SK-N-SH treated with all-trans-retinoic acid at 6 μM for 48 hours (cell line): ENCODE data around the gene THNSL1.

Experiments used
- ATAC-seq: fragments of 200-7000 bp; cut with Tn5 transposase; 3 replicates; pipeline ENCODE4 v1.9.1; 2020; ENCODE audit warnings: mild to moderate bottlenecking, moderate library complexity
- ARNTL ChIP-seq: fragments of 450-650 bp; formaldehyde crosslinking; IDR thresholded peaks from 2 replicates; pipeline ENCODE4 v1.5.0; 2020; ENCODE audit warnings: low read depth, mild to moderate bottlenecking, moderate library complexity, borderline replicate concordance
- CREB5 ChIP-seq: fragments of 250-450 bp; sonication (Bioruptor Pico); IDR thresholded peaks from 2 replicates; pipeline ENCODE4 v1.5.1; 2020; ENCODE audit warnings: low read depth, mild to moderate bottlenecking, moderate library complexity
- CSDC2 ChIP-seq: fragments of 250-450 bp; sonication (Bioruptor Pico); IDR thresholded peaks from 2 replicates; pipeline ENCODE4 v1.5.0; 2020; ENCODE audit warnings: mild to moderate bottlenecking, moderate library complexity
- CSRNP3 ChIP-seq: fragments of 250-450 bp; sonication (Bioruptor Pico); IDR thresholded peaks from 2 replicates; pipeline ENCODE4 v1.5.1; 2021; ENCODE audit warnings: mild to moderate bottlenecking, moderate library complexity
- ESRRG ChIP-seq: fragments of 250-450 bp; sonication (Bioruptor Pico); IDR thresholded peaks from 2 replicates; pipeline ENCODE4 v1.6.1; 2021; ENCODE audit warnings: mild to moderate bottlenecking
- ISL1 ChIP-seq: fragments of 250-450 bp; sonication (Bioruptor Pico); IDR thresholded peaks from 2 replicates; pipeline ENCODE4 v2.1.2; 2022; ENCODE audit warnings: mild to moderate bottlenecking, moderate library complexity
- OSR1 ChIP-seq: fragments of 250-450 bp; sonication (Bioruptor Pico); IDR thresholded peaks from 2 replicates; pipeline ENCODE4 v1.8.0; 2022; ENCODE audit warnings: moderate library complexity, mild to moderate bottlenecking, inconsistent platforms
- PATZ1 ChIP-seq: fragments of 250-450 bp; sonication (Bioruptor Pico); IDR thresholded peaks from 2 replicates; pipeline ENCODE4 v1.8.0; 2020; ENCODE audit warnings: mild to moderate bottlenecking, moderate library complexity, borderline replicate concordance
- POU6F1 ChIP-seq: fragments of 250-450 bp; sonication (Bioruptor Pico); IDR thresholded peaks from 2 replicates; pipeline ENCODE4 v1.8.0; 2021; ENCODE audit warnings: low read depth, mild to moderate bottlenecking, moderate library complexity, borderline replicate concordance
- PPARA ChIP-seq: fragments of 250-450 bp; sonication (Bioruptor Pico); IDR thresholded peaks from 2 replicates; pipeline ENCODE4 v1.5.0; 2020; ENCODE audit warnings: mild to moderate bottlenecking, borderline replicate concordance
- RARB ChIP-seq: fragments of 250-450 bp; sonication (Bioruptor Pico); IDR thresholded peaks from 2 replicates; pipeline ENCODE4 v1.8.0; 2021; ENCODE audit warnings: mild to moderate bottlenecking, moderate library complexity
- SNAI2 ChIP-seq: fragments of 250-450 bp; sonication (Bioruptor Pico); IDR thresholded peaks from 2 replicates; pipeline ENCODE4 v1.5.0; 2020; ENCODE audit warnings: mild to moderate bottlenecking, moderate library complexity
- TCF4 ChIP-seq: fragments of 250-450 bp; sonication (Bioruptor Pico); IDR thresholded peaks from 2 replicates; pipeline ENCODE4 v1.8.0; 2021; ENCODE audit warnings: mild to moderate bottlenecking, moderate library complexity, borderline replicate concordance
- TOX ChIP-seq: fragments of 250-450 bp; sonication (Bioruptor Pico); IDR thresholded peaks from 2 replicates; pipeline ENCODE4 v1.8.0; 2021; ENCODE audit warnings: mild to moderate bottlenecking, moderate library complexity, borderline replicate concordance
- TSHZ2 ChIP-seq: fragments of 250-450 bp; sonication (Bioruptor Pico); IDR thresholded peaks from 2 replicates; pipeline ENCODE4 v1.5.0; 2020; ENCODE audit warnings: mild to moderate bottlenecking, moderate library complexity
- ZC3H10 ChIP-seq: fragments of 250-450 bp; sonication (Bioruptor Pico); IDR thresholded peaks from 2 replicates; pipeline ENCODE4 v1.5.1; 2021; ENCODE audit warnings: mild to moderate bottlenecking, moderate library complexity
- ZFP3 ChIP-seq: fragments of 250-450 bp; sonication (Bioruptor Pico); IDR thresholded peaks from 2 replicates; pipeline ENCODE4 v1.5.0; 2020; ENCODE audit warnings: mild to moderate bottlenecking, moderate library complexity
- ZFP30 ChIP-seq: fragments of 450-650 bp; formaldehyde crosslinking; IDR thresholded peaks from 2 replicates; pipeline ENCODE4 v1.5.0; 2022; ENCODE audit warnings: mild to moderate bottlenecking, moderate library complexity
- ZNF565 ChIP-seq: fragments of 450-650 bp; formaldehyde crosslinking; conservative IDR thresholded peaks from 2 replicates; pipeline ENCODE4 v1.5.0; 2020; ENCODE audit warnings: low read depth, mild to moderate bottlenecking, moderate library complexity
- ZNF70 ChIP-seq: fragments of 450-650 bp; formaldehyde crosslinking; IDR thresholded peaks from 2 replicates; pipeline ENCODE4 v1.5.0; 2020; ENCODE audit warnings: mild to moderate bottlenecking, moderate library complexity

THNSL1 gene

GRCh38 chr10:25050402-25050801, 34.0 kb downstream of the THNSL1 start:
- no peak for ATAC-seq
- TF ChIP-seq SNAI2 (CRISPR knock-in tag), result no peak
- TF ChIP-seq OSR1, result no peak
- no peak for TF ChIP-seq ZC3H10 (CRISPR knock-in tag)
- TF ChIP-seq TOX (CRISPR knock-in tag), result no peak
- TF ChIP-seq ISL1 (CRISPR knock-in tag), result no peak
- TF ChIP-seq PPARA, result no peak
- no peak for TF ChIP-seq PATZ1 (CRISPR knock-in tag)
- no peak for TF ChIP-seq ZNF565 (CRISPR knock-in tag)
- no peak for TF ChIP-seq ZNF70 (CRISPR knock-in tag)
- TF ChIP-seq CSRNP3 (CRISPR knock-in tag), result no peak
- TF ChIP-seq CSDC2 (CRISPR knock-in tag), result no peak

GRCh38 chr10:25052012-25052411, 35.6 kb downstream of the THNSL1 start:
- ATAC-seq, result no peak
- TF ChIP-seq CREB5 (CRISPR knock-in tag), result no peak
- no peak for TF ChIP-seq ZFP3 (CRISPR knock-in tag)
- no peak for TF ChIP-seq TOX (CRISPR knock-in tag)
- TF ChIP-seq ZNF565 (CRISPR knock-in tag), result no peak
- no peak for TF ChIP-seq CSRNP3 (CRISPR knock-in tag)
- TF ChIP-seq CSDC2 (CRISPR knock-in tag), result no peak
- TF ChIP-seq ZFP30 (CRISPR knock-in tag), result no peak
- no peak for TF ChIP-seq ZC3H10 (CRISPR knock-in tag)
- no peak for TF ChIP-seq SNAI2 (CRISPR knock-in tag)
- no peak for TF ChIP-seq POU6F1
- no peak for TF ChIP-seq ESRRG (CRISPR knock-in tag)
- TF ChIP-seq ARNTL (CRISPR knock-in tag), result no peak
- TF ChIP-seq ZNF70 (CRISPR knock-in tag), result no peak
- TF ChIP-seq ISL1 (CRISPR knock-in tag), result no peak
- TF ChIP-seq PPARA, result no peak
- TF ChIP-seq PATZ1 (CRISPR knock-in tag), result no peak
- TF ChIP-seq TSHZ2 (CRISPR knock-in tag), result no peak
- no peak for TF ChIP-seq OSR1
- no peak for TF ChIP-seq RARB (CRISPR knock-in tag)
- no peak for TF ChIP-seq TCF4 (CRISPR knock-in tag)
